Aortic smooth muscle cell (primary cell): Measurements from ENCODE around the gene ID3. TPM values are rescaled to one million over a fixed set of nuclear protein-coding genes. Genes with fewer than 3 reads are reported as not detected.

ENCODE experiments used
- total RNA-seq: library from RNA; depleted of rRNA; stranded (reverse); fragments of >200 nt; gene quantifications from 2 replicates; pipeline ENCODE4 v1.2.3, GENCODE V29; 2014

ID3 gene, protein sequence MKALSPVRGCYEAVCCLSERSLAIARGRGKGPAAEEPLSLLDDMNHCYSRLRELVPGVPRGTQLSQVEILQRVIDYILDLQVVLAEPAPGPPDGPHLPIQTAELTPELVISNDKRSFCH
- 220 and 236 TPM in 2 replicates for total RNA-seq

DNA sequence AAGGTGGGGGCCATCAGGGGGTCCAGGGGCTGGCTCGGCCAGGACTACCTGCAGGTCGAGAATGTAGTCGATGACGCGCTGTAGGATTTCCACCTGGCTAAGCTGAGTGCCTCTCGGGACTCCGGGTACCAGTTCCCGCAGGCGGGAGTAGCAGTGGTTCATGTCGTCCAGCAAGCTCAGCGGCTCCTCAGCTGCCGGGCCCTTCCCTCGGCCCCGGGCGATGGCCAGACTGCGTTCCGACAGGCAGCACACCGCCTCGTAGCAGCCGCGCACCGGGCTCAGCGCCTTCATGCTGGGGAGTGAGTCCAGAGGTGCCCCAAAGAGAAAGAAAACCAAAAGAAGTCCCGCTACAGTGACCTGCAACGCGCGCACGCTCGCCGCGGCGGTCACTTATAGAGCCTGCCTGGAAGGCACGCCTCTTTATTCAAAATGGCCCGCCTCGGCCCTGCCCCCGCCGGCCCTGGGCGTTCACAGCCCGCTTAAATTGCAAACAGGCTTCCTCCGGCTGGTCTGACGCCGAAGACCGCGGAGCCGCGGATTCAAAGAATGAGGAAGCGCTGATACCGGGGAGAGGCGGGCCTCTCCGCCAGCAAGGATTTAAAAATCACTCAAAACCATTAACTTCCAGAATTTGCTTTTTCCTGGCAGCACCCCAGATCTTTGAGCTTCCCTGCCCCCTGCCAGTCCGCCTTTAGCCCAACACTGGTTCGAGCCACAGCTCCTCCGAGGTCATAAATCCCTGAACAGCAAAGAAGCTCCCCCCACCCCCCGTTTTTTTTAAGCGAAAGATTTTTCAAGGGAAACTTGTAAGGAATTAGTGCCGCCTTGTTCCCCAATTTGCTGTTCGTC is at the start of gene ID3:
ID3 (minus strand) TSS at position 366 of the 849 bp plus-strand sequence; CDS start at position 291, 75 bp downstream.

DNA sequence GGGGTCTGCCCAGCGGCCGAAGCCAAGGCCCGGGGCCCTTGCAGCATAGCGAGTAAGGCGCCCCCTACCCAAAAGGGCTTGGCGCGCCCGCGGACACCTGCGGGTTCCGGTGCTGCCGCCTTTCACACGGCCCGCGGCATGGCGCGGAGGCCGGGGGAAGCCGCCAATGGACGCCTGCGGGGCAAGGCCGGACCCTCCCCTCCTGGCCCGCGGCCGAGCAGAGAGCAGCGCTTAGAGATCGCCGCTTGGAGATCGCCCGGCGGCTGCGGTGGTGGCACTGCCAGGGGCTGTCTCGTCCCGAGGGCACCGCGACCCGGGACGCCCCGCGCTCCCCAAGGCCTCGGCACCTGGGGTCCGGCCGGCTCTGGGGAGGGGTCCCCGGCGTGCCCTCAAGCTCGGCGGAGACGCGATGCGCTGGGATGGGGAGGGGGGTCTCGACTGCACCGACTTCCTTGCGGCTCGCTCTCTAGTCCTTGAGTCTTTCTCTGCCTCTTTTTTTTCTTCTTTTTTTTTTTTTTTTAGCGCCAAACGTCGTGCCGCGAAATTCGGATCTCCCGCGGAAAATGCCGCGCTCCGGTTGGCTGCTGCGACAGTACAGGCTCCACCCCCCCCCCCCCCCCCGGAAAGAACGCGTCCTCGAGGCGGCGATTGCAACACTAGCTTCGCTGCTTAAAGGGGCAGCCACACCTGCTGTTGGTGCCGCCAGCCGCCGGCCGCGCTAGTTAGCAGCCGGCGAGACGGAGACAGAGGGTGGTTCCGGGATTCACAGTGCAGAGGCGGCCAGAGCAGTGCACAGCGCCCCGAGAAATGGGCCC is 28.3 kb downstream of the ID3 start, which contains the start of gene E2F2:
E2F2 (minus strand) TSS at position 487 of the 815 bp plus-strand sequence; CDS start at position 47, 440 bp downstream.

Other genes starting within 250 kb of the ID3 start
- gene HNRNPR, start 215.2 kb downstream of the ID3 start, total RNA-seq = 93.2 and 105 TPM in 2 replicates
- 18.0 and 19.9 TPM in 2 replicates for gene ZNF436, start 189.7 kb downstream of the ID3 start, total RNA-seq
- 14.0 and 20.3 TPM in 2 replicates for gene TCEA3, start 134.8 kb downstream of the ID3 start, total RNA-seq
- 14.1 and 14.7 TPM in 2 replicates for gene ASAP3, start 75.3 kb downstream of the ID3 start, total RNA-seq
- 0.93 and 2.1 TPM in 2 replicates for gene E2F2, start 28.3 kb downstream of the ID3 start, total RNA-seq
- 1,392 and 1,626 TPM in 2 replicates for gene RPL11, start 132.3 kb upstream of the ID3 start, total RNA-seq
- gene ELOA, start 184.0 kb upstream of the ID3 start, total RNA-seq = 31.5 and 32.4 TPM in 2 replicates
- 31.5 and 44.3 TPM in 2 replicates for gene PITHD1, start 218.9 kb upstream of the ID3 start, total RNA-seq
- gene LYPLA2, start 231.6 kb upstream of the ID3 start, total RNA-seq = 35.8 and 45.2 TPM in 2 replicates
- gene GALE, start 241.3 kb upstream of the ID3 start, total RNA-seq = 19.3 and 29.3 TPM in 2 replicates